Measurements from ENCODE around the gene UMODL1. TPM values are rescaled to one million over a fixed set of nuclear protein-coding genes. Genes with fewer than 3 reads are reported as not detected.

Gene UMODL1
- total and polyA plus RNA-seq, 10 of the 15 experiments (the other 5 are each of a cell fraction or from before 2014, with no cell fraction given) = 0.01 to 0.11 (median 0.03) TPM; not detected in 5

DNA sequence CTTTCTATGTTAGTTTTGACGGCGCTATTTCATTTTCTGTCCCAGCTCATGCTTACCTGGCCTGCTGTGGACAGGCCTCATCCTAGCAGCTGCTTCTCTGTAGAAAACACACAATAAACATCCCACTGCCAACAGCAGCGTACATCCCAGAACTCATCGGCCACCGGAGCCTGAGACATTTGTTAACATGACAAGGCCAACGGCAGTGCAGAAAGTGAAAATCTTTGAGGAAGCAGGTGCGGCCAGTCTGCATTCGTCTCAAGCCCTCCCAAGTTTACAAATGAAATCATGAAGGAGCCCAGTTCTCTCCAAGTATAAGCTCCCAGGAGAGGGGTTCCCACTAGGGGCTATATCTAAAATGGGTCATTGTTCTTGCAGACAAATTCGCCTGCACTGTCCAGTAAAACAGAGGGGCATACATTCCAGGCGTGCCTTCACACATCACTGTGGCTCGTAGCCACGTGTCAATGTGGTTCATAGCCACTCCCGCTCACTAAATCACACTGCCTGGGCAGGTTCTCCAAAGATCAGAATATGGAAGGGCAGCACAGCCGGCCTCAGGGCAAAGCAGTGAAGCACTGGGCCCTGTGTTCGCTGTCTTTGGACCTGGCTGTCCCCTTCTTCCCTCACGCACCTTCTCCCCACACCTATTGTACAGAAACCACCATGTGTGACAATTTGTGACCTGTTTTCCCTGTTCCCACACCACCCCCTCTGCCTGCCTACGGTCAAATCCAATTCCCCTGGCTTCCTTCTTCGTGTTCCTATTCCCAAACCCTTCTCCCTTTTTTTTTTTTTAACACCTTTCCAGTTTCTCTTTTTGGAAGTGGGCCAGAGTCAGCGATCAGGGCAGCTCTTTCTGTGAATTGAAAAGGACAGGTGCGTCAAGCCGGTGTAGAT, 120.8 kb downstream of the UMODL1 start:
- H3K4me3 ChIP-seq = no peak overlapping the region
- SMC1A ChIA-PET (ENCODE audit: uncharacterized antibody, unreplicated experiment) = interaction anchor here (0.8 to 1.8 kb wide), 9 partner anchors 11 to 35 kb away, joined by 3 to 8 read pairs (median 3); no protein-coding TSS in a partner anchor
- H3K36me3 ChIP-seq (ENCODE audit: control insufficient read depth in 2 of 2, insufficient read depth in 2 of 2, low read length in 1 of 2) = no peaks in the 10 kb centered on the region
- no peak overlapping the region for H3K27ac ChIP-seq (ENCODE audit: control insufficient read depth, insufficient read depth)
- H3K4me2 ChIP-seq (ENCODE audit: control insufficient read depth, insufficient read depth) = no peak overlapping the region
- in situ Hi-C loops (cut with MboI) = no loop called here
- H3K9ac ChIP-seq (ENCODE audit: control insufficient read depth, insufficient read depth, low read length) = no peak overlapping the region
- DNase-seq (ENCODE audit: low read depth, low spot score) (no peak), FAIRE-seq (no peak), ATAC-seq (no peak)
- H3K4me1 ChIP-seq (ENCODE audit: control insufficient read depth, insufficient read depth, low read length) = peaks cover 19% of the 10 kb centered on the region
- no peaks in the 10 kb centered on the region for H3K27me3 ChIP-seq (replicated peaks in 1 of 2; ENCODE audit: control insufficient read depth in 2 of 2, insufficient read depth in 2 of 2, low read length in 1 of 2)
- TF ChIP-seq, protein P1, sequence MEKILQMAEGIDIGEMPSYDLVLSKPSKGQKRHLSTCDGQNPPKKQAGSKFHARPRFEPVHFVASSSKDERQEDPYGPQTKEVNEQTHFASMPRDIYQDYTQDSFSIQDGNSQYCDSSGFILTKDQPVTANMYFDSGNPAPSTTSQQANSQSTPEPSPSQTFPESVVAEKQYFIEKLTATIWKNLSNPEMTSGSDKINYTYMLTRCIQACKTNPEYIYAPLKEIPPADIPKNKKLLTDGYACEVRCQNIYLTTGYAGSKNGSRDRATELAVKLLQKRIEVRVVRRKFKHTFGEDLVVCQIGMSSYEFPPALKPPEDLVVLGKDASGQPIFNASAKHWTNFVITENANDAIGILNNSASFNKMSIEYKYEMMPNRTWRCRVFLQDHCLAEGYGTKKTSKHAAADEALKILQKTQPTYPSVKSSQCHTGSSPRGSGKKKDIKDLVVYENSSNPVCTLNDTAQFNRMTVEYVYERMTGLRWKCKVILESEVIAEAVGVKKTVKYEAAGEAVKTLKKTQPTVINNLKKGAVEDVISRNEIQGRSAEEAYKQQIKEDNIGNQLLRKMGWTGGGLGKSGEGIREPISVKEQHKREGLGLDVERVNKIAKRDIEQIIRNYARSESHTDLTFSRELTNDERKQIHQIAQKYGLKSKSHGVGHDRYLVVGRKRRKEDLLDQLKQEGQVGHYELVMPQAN (conservative IDR thresholded peaks at IDR 0.05) = no peak
- no peak for TF ChIP-seq BHLHE40 (IDR thresholded peaks at IDR 0.05; ENCODE audit: borderline replicate concordance in 1 of 2, low read depth in 2 of 2, low read length in 1 of 2)
- no peak for TF ChIP-seq CHD1 (IDR thresholded peaks at IDR 0.05; ENCODE audit: low read depth, low read length)
- no peak for TF ChIP-seq ZZZ3 (IDR thresholded peaks at IDR 0.05; ENCODE audit: control insufficient read depth, insufficient read length, low read depth)
- TF ChIP-seq, protein P2, sequence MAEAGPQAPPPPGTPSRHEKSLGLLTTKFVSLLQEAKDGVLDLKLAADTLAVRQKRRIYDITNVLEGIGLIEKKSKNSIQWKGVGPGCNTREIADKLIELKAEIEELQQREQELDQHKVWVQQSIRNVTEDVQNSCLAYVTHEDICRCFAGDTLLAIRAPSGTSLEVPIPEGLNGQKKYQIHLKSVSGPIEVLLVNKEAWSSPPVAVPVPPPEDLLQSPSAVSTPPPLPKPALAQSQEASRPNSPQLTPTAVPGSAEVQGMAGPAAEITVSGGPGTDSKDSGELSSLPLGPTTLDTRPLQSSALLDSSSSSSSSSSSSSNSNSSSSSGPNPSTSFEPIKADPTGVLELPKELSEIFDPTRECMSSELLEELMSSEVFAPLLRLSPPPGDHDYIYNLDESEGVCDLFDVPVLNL (IDR thresholded peaks at IDR 0.05; ENCODE audit: low read depth, low read length) = no peak
- no peak for TF ChIP-seq ZNF207 (IDR thresholded peaks at IDR 0.05; ENCODE audit: borderline replicate concordance)
- TF ChIP-seq IRF3 (IDR thresholded peaks at IDR 0.05) = no peak
- TF ChIP-seq MYB (IDR thresholded peaks at IDR 0.05; ENCODE audit: borderline replicate concordance, low read depth, low read length) = no peak
- no peak for TF ChIP-seq CTCF (IDR thresholded peaks at IDR 0.05 in 2 of 3, conservative IDR thresholded peaks at IDR 0.05 in 1 of 3; ENCODE audit: control insufficient read depth in 2 of 3, extremely low read depth in 1 of 3, insufficient read depth in 1 of 3, low read depth in 3 of 3, low read length in 3 of 3)
- TF ChIP-seq RFX5 (IDR thresholded peaks at IDR 0.05; ENCODE audit: low read depth, low read length) = no peak
- TF ChIP-seq NR2C2 (IDR thresholded peaks at IDR 0.05; ENCODE audit: borderline replicate concordance, control insufficient read depth, insufficient read length, low read depth) = no peak
- no peak for TF ChIP-seq NFXL1 (IDR thresholded peaks at IDR 0.05; ENCODE audit: borderline replicate concordance)
- no peak for TF ChIP-seq KAT2A (conservative IDR thresholded peaks at IDR 0.05; ENCODE audit: control insufficient read depth, low read depth, low read length)
- TF ChIP-seq FOXM1 (IDR thresholded peaks at IDR 0.05; ENCODE audit: low read depth, low read length) = no peak
- no peaks in the 10 kb centered on the region; the same call in 1 of the 2 replicates for H4K20me1 ChIP-seq (ENCODE audit: control insufficient read depth, insufficient read depth)
- intact Hi-C loops (cut with micrococcal nuclease; ENCODE audit: unreplicated experiment) = no loop called here
- no peaks in the 10 kb centered on the region for H3K79me2 ChIP-seq (ENCODE audit: control insufficient read depth, insufficient read depth, low read length)
- CTCF ChIA-PET = interaction anchor here (0.8 to 1.6 kb wide), 4 partner anchors 28 to 67 kb away, joined by 3 to 5 read pairs (median 4); no protein-coding TSS in a partner anchor
- 68% methylated on average over 21 of the region's 21 CpGs for WGBS (ENCODE audit: insufficient coverage, insufficient replicate concordance, low lambda C conversion rate, missing lambda C conversion rate)
- BruUV-seq (replicated peaks) = no TSS peak
- RAD21 ChIA-PET (ENCODE audit: unreplicated experiment) = interaction anchor here (1.1 to 1.2 kb wide), 2 partner anchors 28 to 77 kb away, joined by 3 to 4 read pairs; no protein-coding TSS in a partner anchor
- H2AFZ ChIP-seq (ENCODE audit: control insufficient read depth, low read depth, low read length) = no peak overlapping the region
- no peaks in the 10 kb centered on the region; the same call in 2 of the 3 replicates for H3K9me3 ChIP-seq (replicated peaks; ENCODE audit: control insufficient read depth, insufficient read depth, low read length)
- POLR2A ChIA-PET = interaction anchor here (1.1 to 1.6 kb wide), 2 partner anchors 10 to 17 kb away, joined by 3 to 4 read pairs; no protein-coding TSS in a partner anchor

All from GM12878 (cell line).